A673 (cell line): ENCODE results near the gene PTPN1. TPM values are rescaled to one million over a fixed set of nuclear protein-coding genes. Genes with fewer than 3 reads are reported as not detected.

Source experiments
- BruUV-seq: library from RNA; stranded (reverse); fragments of 400-500 nt; replicated peaks from 2 replicates; lab custom pipeline; 2021; lab: Mats Ljungman, UMichigan
- CTCF ChIA-PET: fragments of 300-600 bp; sonication (Branson Sonifier 250); formaldehyde crosslinking; loops from one replicate; lab custom pipeline; 2022; ENCODE audit warnings: antibody characterized with exemption; lab: Charles Lee
- POLR2A ChIA-PET: fragments of 300-600 bp; sonication (Branson Sonifier 250); formaldehyde crosslinking; loops from one replicate; lab custom pipeline; 2022; ENCODE audit warnings: antibody characterized with exemption; ENCODE audit not compliant: low non-redundant PET; lab: Charles Lee
- DNase-seq: peaks from one replicate; pipeline ENCODE4 v3.0.0-alpha.2; 2015; ENCODE audit warnings: low spot score
- H3K27ac ChIP-seq: fragments of 200-600 bp; sonication (generic); 2 replicates; pipeline ENCODE4 v1.5.1; 2016; ENCODE audit warnings: mixed run types, low read depth, mild to moderate bottlenecking, mixed read lengths, antibody characterized with exemption, low read length; ENCODE audit not compliant: poor library complexity, severe bottlenecking
- H3K27me3 ChIP-seq: fragments of 200-600 bp; sonication (generic); replicated peaks from 2 replicates; pipeline ENCODE4 v1.6.1; 2017; ENCODE audit warnings: mixed run types, low read depth, mild to moderate bottlenecking, mixed read lengths, antibody characterized with exemption, low read length; ENCODE audit not compliant: insufficient read depth, poor library complexity
- H3K36me3 ChIP-seq: fragments of 200-600 bp; sonication (generic); 2 replicates; pipeline ENCODE4 v1.6.1; 2016; ENCODE audit warnings: mixed run types, mild to moderate bottlenecking, mixed read lengths, antibody characterized with exemption, low read length; ENCODE audit not compliant: insufficient read depth, poor library complexity, severe bottlenecking
- H3K4me1 ChIP-seq: fragments of 200-600 bp; sonication (generic); 2 replicates; pipeline ENCODE4 v1.6.1; 2017; ENCODE audit warnings: mixed run types, mild to moderate bottlenecking, mixed read lengths, antibody characterized with exemption, low read length; ENCODE audit not compliant: insufficient read depth, poor library complexity, severe bottlenecking
- H3K4me3 ChIP-seq: fragments of 200-600 bp; sonication (generic); 2 replicates; pipeline ENCODE4 v1.5.1; 2016; ENCODE audit warnings: low read depth, mixed run types, mild to moderate bottlenecking, mixed read lengths, low read length; ENCODE audit not compliant: poor library complexity, severe bottlenecking
- H3K9me3 ChIP-seq: fragments of 200-600 bp; sonication (generic); 2 replicates; pipeline ENCODE4 v1.6.1; 2016; ENCODE audit warnings: mixed run types, low read depth, mild to moderate bottlenecking, mixed read lengths, antibody characterized with exemption, low read length; ENCODE audit not compliant: poor library complexity, severe bottlenecking
- CTCF ChIP-seq: fragments of 300-800, 200-600 bp; sonication (generic); conservative IDR thresholded peaks from 2 replicates; pipeline ENCODE4 v1.5.1; 2017; ENCODE audit warnings: low read depth, mild to moderate bottlenecking, antibody characterized with exemption, low read length, moderate library complexity, mixed read lengths
- EZH2 ChIP-seq: fragments of 200-600 bp; sonication (generic); IDR thresholded peaks from 2 replicates; pipeline ENCODE4 v1.6.1; 2017; ENCODE audit warnings: borderline replicate concordance, low read depth, mild to moderate bottlenecking, mixed read lengths, antibody characterized with exemption, low read length; ENCODE audit not compliant: poor library complexity, severe bottlenecking
- intact Hi-C: fragments of 100-400 bp; cut with micrococcal nuclease; formaldehyde crosslinking; loops from one replicate; pipeline ENCODE4 v1.10.0; 2022; ENCODE audit not compliant: unreplicated experiment
- microRNA-seq: library from miRNA; unstranded; fragments of <30 nt; microRNA quantifications from one replicate; pipeline ENCODE4 v1.2.0, GENCODE V29; 2021
- total RNA-seq: library from RNA; stranded (reverse); gene quantifications from 2 replicates; pipeline ENCODE4 v1.2.3, GENCODE V29; 2021

The PTPN1 gene
- total RNA-seq, 1 experiment from 2014 or later: 47.4 TPM

DNA sequence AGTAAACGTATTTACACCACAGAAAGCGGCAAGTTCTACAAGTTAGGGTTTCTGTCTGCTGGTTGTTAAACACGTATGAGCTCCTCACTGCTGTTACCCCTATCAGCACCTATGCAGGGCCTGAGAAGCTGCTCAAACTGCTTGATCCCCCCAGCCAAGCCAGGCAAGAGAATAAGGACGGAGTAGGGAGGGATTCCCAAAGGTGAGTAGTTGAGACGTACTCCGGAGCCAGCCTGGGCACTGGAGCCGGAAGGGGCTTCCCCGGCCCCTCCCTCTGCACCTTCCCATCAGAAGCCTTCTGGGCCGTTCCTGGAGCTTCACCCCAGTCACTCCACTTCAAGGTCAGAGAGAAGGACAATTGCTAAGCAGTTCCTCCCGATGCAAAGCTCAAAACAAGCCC is 123.2 kb downstream of the PTPN1 start:
- TF ChIP-seq CTCF (no peak), EZH2 (no peak)
- intact Hi-C loops: loop anchor here (10.0 kb wide), 1 partner anchor 111 kb away; no protein-coding TSS in a partner anchor
- H3K36me3 ChIP-seq: no peaks in the 10 kb centered on the region
- no peaks in the 10 kb centered on the region for H3K27me3 ChIP-seq
- no peak overlapping the region for H3K4me3 ChIP-seq
- DNase-seq: no peak
- ChIA-PET CTCF (no interaction called here), POLR2A (interaction anchor here (0.5 kb wide), 1 partner anchor 442 kb away, joined by 3 read pairs; no protein-coding TSS in a partner anchor)
- H3K9me3 ChIP-seq: no peaks in the 10 kb centered on the region
- no TSS peak for BruUV-seq
- peaks cover 24% of the 10 kb centered on the region for H3K4me1 ChIP-seq
- H3K27ac ChIP-seq: no peak overlapping the region

DNA sequence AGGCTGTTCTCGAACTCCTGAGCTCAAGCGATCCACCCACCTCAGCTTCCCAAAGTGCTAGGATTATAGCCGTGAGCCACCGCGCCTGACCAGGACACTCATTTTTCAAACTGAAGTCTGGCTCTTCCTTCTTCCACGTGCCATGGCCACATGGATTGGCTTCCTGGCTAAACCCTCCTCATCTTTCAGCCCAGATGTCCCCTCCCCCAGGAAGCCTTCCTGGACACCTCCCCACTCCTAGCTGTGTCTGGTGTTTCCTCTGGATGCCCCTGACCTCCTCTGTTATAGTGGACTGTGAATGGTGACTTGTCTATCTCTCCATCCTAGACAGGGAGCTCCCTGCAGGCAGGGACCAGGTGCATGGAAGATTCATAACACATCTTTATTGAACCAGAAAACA is 124.0 kb downstream of the PTPN1 start:
- no TSS peak for BruUV-seq
- no peaks in the 10 kb centered on the region for H3K27me3 ChIP-seq
- DNase-seq: no peak
- no peak overlapping the region for H3K27ac ChIP-seq
- intact Hi-C loops: loop anchor here (10.0 kb wide), 1 partner anchor 111 kb away; no protein-coding TSS in a partner anchor
- no peaks in the 10 kb centered on the region for H3K36me3 ChIP-seq
- TF ChIP-seq EZH2 (no peak), CTCF (no peak)
- POLR2A ChIA-PET: no interaction called here
- H3K4me3 ChIP-seq: no peak overlapping the region
- no peaks in the 10 kb centered on the region for H3K9me3 ChIP-seq
- CTCF ChIA-PET: no interaction called here
- H3K4me1 ChIP-seq: peaks cover 17% of the 10 kb centered on the region

Small RNAs within 50 kb of the gene (microRNA-seq; reads per million reads assigned to microRNA genes)
- gene MIR1302-5 (not detected), gene MIR645 (not detected)

Other genes starting within 250 kb of the PTPN1 start
- 19.1 and 21.6 TPM in 2 replicates for gene RIPOR3, start 181.2 kb downstream of the PTPN1 start, total RNA-seq
- 24.7 and 28.1 TPM in 2 replicates for gene PARD6B, start 221.2 kb downstream of the PTPN1 start, total RNA-seq